Ascending aorta (tissue), 2 donors: ENCODE measurements around the gene MCM3. TPM values are rescaled to one million over a fixed set of nuclear protein-coding genes. Genes with fewer than 3 reads are reported as not detected.

Experiments used
- DNase-seq, 2 donors: peaks; one replicate each; pipeline ENCODE4 v3.0.0-alpha.2; 2019; ENCODE audit warnings: low spot score in 2 of 2
- H3K27ac ChIP-seq, 2 donors: fragments of 200-600 bp; sonication (generic); one replicate each; pipeline ENCODE4 v1.5.1; 2016 to 2017; ENCODE audit warnings: mild to moderate bottlenecking in 1 of 2
- H3K27me3 ChIP-seq: fragments of 200-600 bp; sonication (generic); one replicate; pipeline ENCODE4 v1.5.1; 2017
- H3K36me3 ChIP-seq, 2 donors: fragments of 200-600 bp; sonication (generic); one replicate each; pipeline ENCODE4 v1.5.1; 2016
- H3K4me1 ChIP-seq, 2 donors: fragments of 200-600 bp; sonication (generic); one replicate each; pipeline ENCODE4 v1.5.1; 2016 to 2017; ENCODE audit warnings: mild to moderate bottlenecking in 1 of 2
- H3K4me3 ChIP-seq, 2 donors: fragments of 200-600 bp; sonication (generic); one replicate each; pipeline ENCODE4 v1.5.1; 2016 to 2017; ENCODE audit warnings: mild to moderate bottlenecking in 1 of 2
- H3K9me3 ChIP-seq, 2 donors: fragments of 200-600 bp; sonication (generic); one replicate each; pipeline ENCODE4 v1.5.1; 2016
- intact Hi-C: fragments of 100-400 bp; cut with DNase I; formaldehyde crosslinking; loops from one replicate; pipeline ENCODE4 v1.15.1; 2023
- total RNA-seq: library from RNA; depleted of rRNA; stranded (reverse); fragments of >200 nt; gene quantifications from one replicate; pipeline ENCODE4 v1.1.0, GENCODE V29; 2016
- TF ChIP-seq, protein P1 (sequence below), 3 experiments: fragments of 200-600 bp in 2 of 3; fragments of 450-650 bp in 1 of 3; sonication (generic) in 2 of 3; IDR thresholded peaks; one replicate each; pipeline ENCODE4 v1.5.1; 2016 to 2019; ENCODE audit warnings: antibody characterized with exemption in 3 of 3, mild to moderate bottlenecking in 1 of 3, moderate library complexity in 1 of 3

The MCM3 gene
- total RNA-seq, 1 donor from 2014 or later: 44.6 TPM

DNA sequence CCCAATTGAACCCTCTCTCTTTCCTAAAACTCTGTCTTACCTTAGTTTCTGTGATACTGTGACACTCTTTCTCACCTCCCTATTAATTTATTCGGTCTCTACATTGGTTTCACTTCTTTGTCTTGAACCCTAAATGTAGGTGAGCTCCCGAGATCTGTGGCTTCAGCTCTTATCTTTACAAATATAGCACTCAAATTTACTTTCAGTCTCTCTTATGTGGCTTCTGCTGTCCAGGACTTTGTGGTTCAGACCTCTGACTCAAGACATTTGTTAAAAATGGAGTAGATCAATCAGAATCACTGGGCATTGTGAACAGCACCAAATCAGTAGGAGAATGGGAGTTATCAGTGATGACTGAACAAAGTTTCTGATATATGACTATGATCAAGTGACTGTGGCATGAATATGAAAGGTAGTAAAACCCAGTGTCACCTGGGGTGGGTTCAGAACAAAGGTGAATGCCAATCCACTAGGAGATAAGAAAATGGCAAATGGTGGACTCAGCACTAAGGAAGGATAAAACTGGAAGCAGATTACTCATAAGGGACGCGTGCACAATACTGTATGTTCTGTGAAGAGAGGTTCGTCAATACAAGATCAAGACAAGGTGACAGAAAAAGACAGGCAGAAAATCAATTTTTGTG, 67.5 kb downstream of the MCM3 start:
- intact Hi-C loops: no loop called here
- TF ChIP-seq, protein P1, sequence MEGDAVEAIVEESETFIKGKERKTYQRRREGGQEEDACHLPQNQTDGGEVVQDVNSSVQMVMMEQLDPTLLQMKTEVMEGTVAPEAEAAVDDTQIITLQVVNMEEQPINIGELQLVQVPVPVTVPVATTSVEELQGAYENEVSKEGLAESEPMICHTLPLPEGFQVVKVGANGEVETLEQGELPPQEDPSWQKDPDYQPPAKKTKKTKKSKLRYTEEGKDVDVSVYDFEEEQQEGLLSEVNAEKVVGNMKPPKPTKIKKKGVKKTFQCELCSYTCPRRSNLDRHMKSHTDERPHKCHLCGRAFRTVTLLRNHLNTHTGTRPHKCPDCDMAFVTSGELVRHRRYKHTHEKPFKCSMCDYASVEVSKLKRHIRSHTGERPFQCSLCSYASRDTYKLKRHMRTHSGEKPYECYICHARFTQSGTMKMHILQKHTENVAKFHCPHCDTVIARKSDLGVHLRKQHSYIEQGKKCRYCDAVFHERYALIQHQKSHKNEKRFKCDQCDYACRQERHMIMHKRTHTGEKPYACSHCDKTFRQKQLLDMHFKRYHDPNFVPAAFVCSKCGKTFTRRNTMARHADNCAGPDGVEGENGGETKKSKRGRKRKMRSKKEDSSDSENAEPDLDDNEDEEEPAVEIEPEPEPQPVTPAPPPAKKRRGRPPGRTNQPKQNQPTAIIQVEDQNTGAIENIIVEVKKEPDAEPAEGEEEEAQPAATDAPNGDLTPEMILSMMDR (IDR thresholded peaks at IDR 0.05): no peak
- no peaks in the 10 kb centered on the region for H3K36me3 ChIP-seq
- no peak overlapping the region for H3K27ac ChIP-seq
- no peak overlapping the region for H3K4me3 ChIP-seq
- no peak for DNase-seq
- H3K27me3 ChIP-seq: no peaks in the 10 kb centered on the region
- no peaks in the 10 kb centered on the region for H3K9me3 ChIP-seq
- no peaks in the 10 kb centered on the region for H3K4me1 ChIP-seq

DNA sequence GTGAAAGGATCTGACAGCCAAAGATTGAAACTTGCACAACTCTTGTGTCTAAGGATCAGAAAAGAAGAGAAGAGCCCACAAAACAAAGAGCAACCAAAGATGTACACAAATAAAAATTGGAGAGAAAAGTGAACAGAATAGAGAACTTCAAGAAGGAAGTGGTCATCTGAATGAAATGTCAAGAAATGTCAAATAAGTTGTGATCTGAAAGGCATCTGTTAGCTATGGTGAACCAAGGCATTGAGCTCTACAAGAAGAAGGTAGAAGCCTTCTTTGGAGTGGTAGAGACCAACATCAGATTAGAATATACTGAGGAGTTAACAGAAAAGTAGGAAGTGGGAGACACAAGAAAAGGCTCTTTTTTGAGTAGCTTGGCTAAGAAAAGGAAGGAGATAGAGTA, 68.8 kb downstream of the MCM3 start:
- H3K9me3 ChIP-seq: no peaks in the 10 kb centered on the region
- H3K4me1 ChIP-seq: no peaks in the 10 kb centered on the region
- intact Hi-C loops: no loop called here
- no peak for DNase-seq
- TF ChIP-seq, protein P1 (IDR thresholded peaks at IDR 0.05): no peak
- H3K27me3 ChIP-seq: no peaks in the 10 kb centered on the region
- no peak overlapping the region for H3K4me3 ChIP-seq
- H3K36me3 ChIP-seq: no peaks in the 10 kb centered on the region
- H3K27ac ChIP-seq: no peak overlapping the region

Other genes with a start within 250 kb of the MCM3 start
- not detected for gene PKHD1, start 197.1 kb downstream of the MCM3 start, total RNA-seq
- not detected for gene IL17A, start 98.4 kb downstream of the MCM3 start, total RNA-seq
- not detected for gene IL17F, start 40.2 kb downstream of the MCM3 start, total RNA-seq
- 6.1 TPM for gene PAQR8, start 77.4 kb upstream of the MCM3 start, total RNA-seq
- 7.3 TPM for gene EFHC1, start 135.6 kb upstream of the MCM3 start, total RNA-seq